Astrocyte (in vitro differentiated cells and primary cell): Measurements from ENCODE around the gene RAB31. TPM values are rescaled to one million over a fixed set of nuclear protein-coding genes. Genes with fewer than 3 reads are reported as not detected.

ENCODE experiments used
- DNase-seq: peaks from one replicate; pipeline ENCODE4 v3.0.0-alpha.2; 2010; ENCODE audit warnings: low read depth
- FAIRE-seq: peaks from 2 replicates; lab custom pipeline; 2011; peaks lifted over from hg19 to GRCh38; lab: Jason Lieb, UNC
- H2AFZ ChIP-seq: 2 replicates; pipeline ENCODE4 v1.6.0; 2012; ENCODE audit warnings: low read depth, low read length, inconsistent platforms
- H3K27ac ChIP-seq: 2 replicates; pipeline ENCODE4 v1.5.1; 2011; ENCODE audit warnings: low read depth, low read length, inconsistent platforms
- H3K27me3 ChIP-seq: 2 replicates; pipeline ENCODE4 v1.6.0; 2011; ENCODE audit warnings: low read length, inconsistent platforms; ENCODE audit not compliant: insufficient read depth
- H3K36me3 ChIP-seq: 2 replicates; pipeline ENCODE4 v1.5.1; 2011; ENCODE audit warnings: low read length, inconsistent platforms; ENCODE audit not compliant: insufficient read depth
- H3K4me1 ChIP-seq: 2 replicates; pipeline ENCODE4 v1.5.1; 2011; ENCODE audit warnings: low read length, inconsistent platforms; ENCODE audit not compliant: insufficient read depth
- H3K4me2 ChIP-seq: 2 replicates; pipeline ENCODE4 v1.6.0; 2012; ENCODE audit warnings: low read length, inconsistent platforms
- H3K4me3 ChIP-seq: 2 replicates; pipeline ENCODE4 v1.5.1; 2011; ENCODE audit warnings: low read depth, mild to moderate bottlenecking, low read length, inconsistent platforms; ENCODE audit not compliant: insufficient read depth
- H3K79me2 ChIP-seq: 2 replicates; pipeline ENCODE4 v1.6.0; 2012; ENCODE audit warnings: mild to moderate bottlenecking, low read length, inconsistent platforms; ENCODE audit not compliant: insufficient read depth
- H3K9ac ChIP-seq: 2 replicates; pipeline ENCODE4 v1.6.0; 2012; ENCODE audit warnings: mild to moderate bottlenecking, low read length, inconsistent platforms
- H3K9me3 ChIP-seq: 2 replicates; pipeline ENCODE4 v1.5.1; 2012; ENCODE audit warnings: low read depth, mild to moderate bottlenecking, low read length, inconsistent platforms; ENCODE audit not compliant: insufficient read depth
- H4K20me1 ChIP-seq: 2 replicates; pipeline ENCODE4 v1.6.0; 2012; ENCODE audit warnings: low read length, inconsistent platforms; ENCODE audit not compliant: insufficient read depth
- H3K27ac Mint-ChIP-seq: one replicate; pipeline ENCODE4 v1.8.0; 2021; ENCODE audit warnings: mild to moderate bottlenecking, mixed read lengths; ENCODE audit not compliant: unreplicated experiment
- H3K27me3 Mint-ChIP-seq: one replicate; pipeline ENCODE4 v1.8.0; 2021; ENCODE audit warnings: low read depth, mixed read lengths; ENCODE audit not compliant: unreplicated experiment
- H3K36me3 Mint-ChIP-seq: one replicate; pipeline ENCODE4 v1.8.0; 2021; ENCODE audit warnings: low read depth, mixed read lengths; ENCODE audit not compliant: unreplicated experiment
- H3K4me1 Mint-ChIP-seq: one replicate; pipeline ENCODE4 v1.8.0; 2021; ENCODE audit warnings: low read depth, mixed read lengths; ENCODE audit not compliant: unreplicated experiment
- H3K4me3 Mint-ChIP-seq: one replicate; pipeline ENCODE4 v1.8.0; 2021; ENCODE audit warnings: mild to moderate bottlenecking, moderate library complexity, mixed read lengths; ENCODE audit not compliant: unreplicated experiment
- H3K9me3 Mint-ChIP-seq: one replicate; pipeline ENCODE4 v1.8.0; 2021; ENCODE audit warnings: mild to moderate bottlenecking, mixed read lengths; ENCODE audit not compliant: unreplicated experiment
- EZH2 ChIP-seq: IDR thresholded peaks from 2 replicates; pipeline ENCODE4 v1.6.1; 2012; ENCODE audit warnings: mild to moderate bottlenecking, low read length, inconsistent platforms; ENCODE audit not compliant: insufficient read depth
- total RNA-seq: library from RNA; stranded (reverse); gene quantifications from 2 replicates; pipeline ENCODE4 v1.2.1, GENCODE V29; 2021
- TF ChIP-seq, protein P1 (sequence below): IDR thresholded peaks from 2 replicates; pipeline ENCODE4 v1.5.1; 2011; ENCODE audit warnings: low read depth, mild to moderate bottlenecking, inconsistent platforms, low read length, moderate library complexity; ENCODE audit not compliant: insufficient read depth

Gene RAB31
- total RNA-seq, 1 donor from 2014 or later, result 100 TPM

DNA sequence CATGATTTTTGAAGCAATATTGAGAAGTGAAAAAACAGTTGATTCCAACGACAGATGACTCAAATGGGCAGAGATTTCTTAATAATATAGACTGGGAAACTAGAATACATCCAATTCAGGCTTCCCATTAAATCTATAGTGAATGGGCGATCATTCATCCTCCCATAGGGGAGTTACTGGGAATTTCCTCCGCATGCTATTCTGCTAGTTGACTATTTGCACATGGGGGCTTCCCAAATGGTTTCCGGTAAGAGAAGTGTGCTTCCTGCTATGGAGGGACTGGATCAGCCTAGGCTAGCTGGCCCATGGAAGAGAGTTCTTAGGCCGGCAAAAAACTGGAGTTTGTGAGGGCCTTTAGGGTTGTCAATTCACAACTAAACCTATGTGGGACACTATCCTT, 203.1 kb downstream of the RAB31 start:
- Histone ChIP-seq H3K4me3 (no peak overlapping the region), H3K4me2 (no peak overlapping the region), H3K9me3 (no peaks in the 10 kb centered on the region), H3K4me1 (peaks cover 12% of the 10 kb centered on the region), H3K79me2 (peaks cover 23% of the 10 kb centered on the region), H3K27me3 (no peaks in the 10 kb centered on the region), H3K36me3 (no peaks in the 10 kb centered on the region), H3K9ac (no peak overlapping the region), H3K27ac (no peak overlapping the region), H2AFZ (no peak overlapping the region), H4K20me1 (peaks cover 15% of the 10 kb centered on the region)
- H3K9me3 Mint-ChIP-seq, result no peaks in the 10 kb centered on the region
- H3K4me1 Mint-ChIP-seq, result peaks cover 2% of the 10 kb centered on the region
- no peaks in the 10 kb centered on the region for H3K27me3 Mint-ChIP-seq
- no peak overlapping the region for H3K4me3 Mint-ChIP-seq
- no peak for FAIRE-seq
- DNase-seq, result no peak
- TF ChIP-seq, protein P1, sequence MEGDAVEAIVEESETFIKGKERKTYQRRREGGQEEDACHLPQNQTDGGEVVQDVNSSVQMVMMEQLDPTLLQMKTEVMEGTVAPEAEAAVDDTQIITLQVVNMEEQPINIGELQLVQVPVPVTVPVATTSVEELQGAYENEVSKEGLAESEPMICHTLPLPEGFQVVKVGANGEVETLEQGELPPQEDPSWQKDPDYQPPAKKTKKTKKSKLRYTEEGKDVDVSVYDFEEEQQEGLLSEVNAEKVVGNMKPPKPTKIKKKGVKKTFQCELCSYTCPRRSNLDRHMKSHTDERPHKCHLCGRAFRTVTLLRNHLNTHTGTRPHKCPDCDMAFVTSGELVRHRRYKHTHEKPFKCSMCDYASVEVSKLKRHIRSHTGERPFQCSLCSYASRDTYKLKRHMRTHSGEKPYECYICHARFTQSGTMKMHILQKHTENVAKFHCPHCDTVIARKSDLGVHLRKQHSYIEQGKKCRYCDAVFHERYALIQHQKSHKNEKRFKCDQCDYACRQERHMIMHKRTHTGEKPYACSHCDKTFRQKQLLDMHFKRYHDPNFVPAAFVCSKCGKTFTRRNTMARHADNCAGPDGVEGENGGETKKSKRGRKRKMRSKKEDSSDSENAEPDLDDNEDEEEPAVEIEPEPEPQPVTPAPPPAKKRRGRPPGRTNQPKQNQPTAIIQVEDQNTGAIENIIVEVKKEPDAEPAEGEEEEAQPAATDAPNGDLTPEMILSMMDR, result no peak
- TF ChIP-seq EZH2, result no peak
- no peaks in the 10 kb centered on the region for H3K36me3 Mint-ChIP-seq
- H3K27ac Mint-ChIP-seq, result no peak overlapping the region

Other genes with a start within 250 kb of the RAB31 start
- 57.5 and 57.7 TPM in 2 replicates for gene RALBP1, start 232.8 kb upstream of the RAB31 start, total RNA-seq
- gene PPP4R1, start 93.7 kb upstream of the RAB31 start, total RNA-seq, result 131 and 132 TPM in 2 replicates
- 0.07 TPM in 1 of 2 replicates, not detected in the other for gene TXNDC2, start 177.7 kb downstream of the RAB31 start, total RNA-seq
- gene VAPA, start 205.7 kb downstream of the RAB31 start, total RNA-seq, result 176 and 181 TPM in 2 replicates